HG03558 (cell line): ENCODE measurements around the gene ADAM11.
"Not testable (repeated sequence)": the region's sequence is repeated elsewhere in the genome, so short reads cannot be mapped to it uniquely, and the experiment has no call there.

Source experiments
- ATAC-seq: cut with Tn5 transposase; IDR thresholded peaks from one replicate; pipeline ENCODE4 v1.9.1; 2021; ENCODE audit warnings: moderate number of reproducible peaks; ENCODE audit not compliant: unreplicated experiment; ENCODE audit errors: extremely low read depth

ADAM11 gene

GRCh38 chr17:44793885-44794842 is 35.4 kb downstream of the ADAM11 start:
- no peak for ATAC-seq

- no peak for ATAC-seq
These were observed 36.1 kb downstream of the ADAM11 start for GRCh38 chr17:44794851-44795413.

GRCh38 chr17:44795421-44795820 is 36.6 kb downstream of the ADAM11 start:
- no peak for ATAC-seq

GRCh38 chr17:44795928-44796327 is 37.1 kb downstream of the ADAM11 start:
- ATAC-seq, result no peak

- ATAC-seq, result no peak
These were observed 37.9 kb downstream of the ADAM11 start for GRCh38 chr17:44796731-44797130.

GRCh38 chr17:44797802-44798201 is 39.0 kb downstream of the ADAM11 start:
- no peak for ATAC-seq

- no peak for ATAC-seq
These were observed 39.6 kb downstream of the ADAM11 start for GRCh38 chr17:44798356-44798755.

- ATAC-seq, result no peak
These were observed 43.1 kb downstream of the ADAM11 start for GRCh38 chr17:44801880-44802279.

GRCh38 chr17:44804302-44805089 is 45.7 kb downstream of the ADAM11 start:
- no peak for ATAC-seq

- no peak for ATAC-seq
These were observed 48.5 kb downstream of the ADAM11 start for GRCh38 chr17:44807093-44807816.

- ATAC-seq, result no peak
These were observed 49.0 kb downstream of the ADAM11 start for GRCh38 chr17:44807817-44808155.

GRCh38 chr17:44808156-44808555 is 49.4 kb downstream of the ADAM11 start:
- no peak for ATAC-seq

- not testable (repeated sequence) for ATAC-seq
These were observed 50.0 kb downstream of the ADAM11 start for GRCh38 chr17:44808656-44809388.

- no peak for ATAC-seq
These were observed 53.5 kb downstream of the ADAM11 start for GRCh38 chr17:44812263-44812662.

GRCh38 chr17:44818508-44818907 is 59.7 kb downstream of the ADAM11 start:
- not testable (repeated sequence) for ATAC-seq

- ATAC-seq, result no peak
These were observed 61.9 kb downstream of the ADAM11 start for GRCh38 chr17:44820631-44821212.

GRCh38 chr17:44825236-44825635 is 66.4 kb downstream of the ADAM11 start:
- ATAC-seq, result not testable (repeated sequence)

GRCh38 chr17:44826123-44826790 is 67.5 kb downstream of the ADAM11 start:
- no peak for ATAC-seq

- no peak for ATAC-seq
These were observed 69.1 kb downstream of the ADAM11 start for GRCh38 chr17:44827863-44828262.
